Astrocyte (in vitro differentiated cells and primary cell): ENCODE data around the gene OPCML. TPM values are rescaled to one million over a fixed set of nuclear protein-coding genes. Genes with fewer than 3 reads are reported as not detected.

Experiments used
- DNase-seq: peaks from one replicate; pipeline ENCODE4 v3.0.0-alpha.2; 2010; ENCODE audit warnings: low read depth
- FAIRE-seq: peaks from 2 replicates; lab custom pipeline; 2011; peaks lifted over from hg19 to GRCh38; lab: Jason Lieb, UNC
- H2AFZ ChIP-seq: 2 replicates; pipeline ENCODE4 v1.6.0; 2012; ENCODE audit warnings: low read depth, low read length, inconsistent platforms
- H3K27ac ChIP-seq: 2 replicates; pipeline ENCODE4 v1.5.1; 2011; ENCODE audit warnings: low read depth, low read length, inconsistent platforms
- H3K27me3 ChIP-seq: 2 replicates; pipeline ENCODE4 v1.6.0; 2011; ENCODE audit warnings: low read length, inconsistent platforms; ENCODE audit not compliant: insufficient read depth
- H3K36me3 ChIP-seq: 2 replicates; pipeline ENCODE4 v1.5.1; 2011; ENCODE audit warnings: low read length, inconsistent platforms; ENCODE audit not compliant: insufficient read depth
- H3K4me1 ChIP-seq: 2 replicates; pipeline ENCODE4 v1.5.1; 2011; ENCODE audit warnings: low read length, inconsistent platforms; ENCODE audit not compliant: insufficient read depth
- H3K4me2 ChIP-seq: 2 replicates; pipeline ENCODE4 v1.6.0; 2012; ENCODE audit warnings: low read length, inconsistent platforms
- H3K4me3 ChIP-seq: 2 replicates; pipeline ENCODE4 v1.5.1; 2011; ENCODE audit warnings: low read depth, mild to moderate bottlenecking, low read length, inconsistent platforms; ENCODE audit not compliant: insufficient read depth
- H3K79me2 ChIP-seq: 2 replicates; pipeline ENCODE4 v1.6.0; 2012; ENCODE audit warnings: mild to moderate bottlenecking, low read length, inconsistent platforms; ENCODE audit not compliant: insufficient read depth
- H3K9ac ChIP-seq: 2 replicates; pipeline ENCODE4 v1.6.0; 2012; ENCODE audit warnings: mild to moderate bottlenecking, low read length, inconsistent platforms
- H3K9me3 ChIP-seq: 2 replicates; pipeline ENCODE4 v1.5.1; 2012; ENCODE audit warnings: low read depth, mild to moderate bottlenecking, low read length, inconsistent platforms; ENCODE audit not compliant: insufficient read depth
- H4K20me1 ChIP-seq: 2 replicates; pipeline ENCODE4 v1.6.0; 2012; ENCODE audit warnings: low read length, inconsistent platforms; ENCODE audit not compliant: insufficient read depth
- H3K27ac Mint-ChIP-seq: one replicate; pipeline ENCODE4 v1.8.0; 2021; ENCODE audit warnings: mild to moderate bottlenecking, mixed read lengths; ENCODE audit not compliant: unreplicated experiment
- H3K27me3 Mint-ChIP-seq: one replicate; pipeline ENCODE4 v1.8.0; 2021; ENCODE audit warnings: low read depth, mixed read lengths; ENCODE audit not compliant: unreplicated experiment
- H3K36me3 Mint-ChIP-seq: one replicate; pipeline ENCODE4 v1.8.0; 2021; ENCODE audit warnings: low read depth, mixed read lengths; ENCODE audit not compliant: unreplicated experiment
- H3K4me1 Mint-ChIP-seq: one replicate; pipeline ENCODE4 v1.8.0; 2021; ENCODE audit warnings: low read depth, mixed read lengths; ENCODE audit not compliant: unreplicated experiment
- H3K4me3 Mint-ChIP-seq: one replicate; pipeline ENCODE4 v1.8.0; 2021; ENCODE audit warnings: mild to moderate bottlenecking, moderate library complexity, mixed read lengths; ENCODE audit not compliant: unreplicated experiment
- H3K9me3 Mint-ChIP-seq: one replicate; pipeline ENCODE4 v1.8.0; 2021; ENCODE audit warnings: mild to moderate bottlenecking, mixed read lengths; ENCODE audit not compliant: unreplicated experiment
- EZH2 ChIP-seq: IDR thresholded peaks from 2 replicates; pipeline ENCODE4 v1.6.1; 2012; ENCODE audit warnings: mild to moderate bottlenecking, low read length, inconsistent platforms; ENCODE audit not compliant: insufficient read depth
- total RNA-seq: library from RNA; stranded (reverse); gene quantifications from 2 replicates; pipeline ENCODE4 v1.2.1, GENCODE V29; 2021
- TF ChIP-seq, protein P1 (sequence below): IDR thresholded peaks from 2 replicates; pipeline ENCODE4 v1.5.1; 2011; ENCODE audit warnings: low read depth, mild to moderate bottlenecking, inconsistent platforms, low read length, moderate library complexity; ENCODE audit not compliant: insufficient read depth

The OPCML gene
- total RNA-seq, 1 donor from 2014 or later, result 7.9 TPM

DNA sequence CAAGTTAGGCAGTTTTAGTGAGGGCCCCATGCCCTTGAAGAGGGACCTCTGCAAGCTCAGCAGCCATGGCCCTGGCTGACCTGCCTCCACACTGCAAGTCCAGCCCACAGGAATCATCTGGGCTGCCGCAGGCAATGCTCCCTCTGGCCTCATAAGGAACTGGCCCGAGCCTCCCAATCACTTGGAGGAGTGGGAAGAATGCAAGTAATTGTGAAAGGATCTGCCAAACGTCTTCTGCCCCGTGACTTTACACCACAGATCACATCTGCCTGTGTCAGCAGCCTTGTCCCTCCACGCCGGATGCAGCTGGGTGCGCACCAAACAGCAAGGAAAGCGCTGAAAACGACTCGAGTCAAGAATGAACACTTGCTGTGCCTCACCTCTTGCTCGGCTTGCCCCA, 23.8 kb downstream of the OPCML start:
- no peaks in the 10 kb centered on the region for H3K36me3 Mint-ChIP-seq
- no peak overlapping the region for H2AFZ ChIP-seq
- H3K27me3 Mint-ChIP-seq, result peaks cover 53% of the 10 kb centered on the region
- no peaks in the 10 kb centered on the region for H3K4me1 ChIP-seq
- DNase-seq (no peak), FAIRE-seq (no peak)
- no peak overlapping the region for H3K4me3 Mint-ChIP-seq
- no peak for TF ChIP-seq EZH2
- TF ChIP-seq, protein P1, sequence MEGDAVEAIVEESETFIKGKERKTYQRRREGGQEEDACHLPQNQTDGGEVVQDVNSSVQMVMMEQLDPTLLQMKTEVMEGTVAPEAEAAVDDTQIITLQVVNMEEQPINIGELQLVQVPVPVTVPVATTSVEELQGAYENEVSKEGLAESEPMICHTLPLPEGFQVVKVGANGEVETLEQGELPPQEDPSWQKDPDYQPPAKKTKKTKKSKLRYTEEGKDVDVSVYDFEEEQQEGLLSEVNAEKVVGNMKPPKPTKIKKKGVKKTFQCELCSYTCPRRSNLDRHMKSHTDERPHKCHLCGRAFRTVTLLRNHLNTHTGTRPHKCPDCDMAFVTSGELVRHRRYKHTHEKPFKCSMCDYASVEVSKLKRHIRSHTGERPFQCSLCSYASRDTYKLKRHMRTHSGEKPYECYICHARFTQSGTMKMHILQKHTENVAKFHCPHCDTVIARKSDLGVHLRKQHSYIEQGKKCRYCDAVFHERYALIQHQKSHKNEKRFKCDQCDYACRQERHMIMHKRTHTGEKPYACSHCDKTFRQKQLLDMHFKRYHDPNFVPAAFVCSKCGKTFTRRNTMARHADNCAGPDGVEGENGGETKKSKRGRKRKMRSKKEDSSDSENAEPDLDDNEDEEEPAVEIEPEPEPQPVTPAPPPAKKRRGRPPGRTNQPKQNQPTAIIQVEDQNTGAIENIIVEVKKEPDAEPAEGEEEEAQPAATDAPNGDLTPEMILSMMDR, result no peak
- no peak overlapping the region for H3K9ac ChIP-seq
- H3K27me3 ChIP-seq, result no peaks in the 10 kb centered on the region
- H3K27ac Mint-ChIP-seq, result no peak overlapping the region
- H3K79me2 ChIP-seq, result no peaks in the 10 kb centered on the region
- no peaks in the 10 kb centered on the region for H4K20me1 ChIP-seq
- H3K9me3 ChIP-seq, result no peaks in the 10 kb centered on the region
- no peak overlapping the region for H3K4me2 ChIP-seq
- H3K4me1 Mint-ChIP-seq, result no peaks in the 10 kb centered on the region
- no peak overlapping the region for H3K27ac ChIP-seq
- no peaks in the 10 kb centered on the region for H3K36me3 ChIP-seq
- no peak overlapping the region for H3K4me3 ChIP-seq
- peaks cover 4% of the 10 kb centered on the region for H3K9me3 Mint-ChIP-seq

DNA sequence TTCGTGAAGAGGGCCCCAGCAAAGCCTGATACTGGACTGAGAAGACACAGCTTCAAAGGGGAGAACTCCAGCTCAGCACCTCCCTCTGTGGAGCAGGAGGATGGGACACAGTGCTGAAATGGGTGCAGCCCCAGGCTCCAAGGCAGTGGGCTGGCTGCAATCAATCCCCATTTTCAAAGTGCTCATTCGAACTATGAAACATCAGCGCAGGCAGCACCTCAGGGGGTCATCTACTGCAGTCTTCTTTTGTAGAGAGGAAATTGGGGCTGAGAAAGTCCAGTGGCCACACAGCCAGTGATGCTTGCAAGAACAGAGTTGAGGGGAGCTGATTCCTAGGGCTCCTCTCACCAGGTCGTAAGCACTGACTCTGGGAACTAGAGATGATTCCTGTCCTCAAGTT, 25.1 kb downstream of the OPCML start:
- no peak for TF ChIP-seq EZH2
- TF ChIP-seq, protein P1, result no peak
- no peak for FAIRE-seq
- no peak overlapping the region for H3K4me2 ChIP-seq

DNA sequence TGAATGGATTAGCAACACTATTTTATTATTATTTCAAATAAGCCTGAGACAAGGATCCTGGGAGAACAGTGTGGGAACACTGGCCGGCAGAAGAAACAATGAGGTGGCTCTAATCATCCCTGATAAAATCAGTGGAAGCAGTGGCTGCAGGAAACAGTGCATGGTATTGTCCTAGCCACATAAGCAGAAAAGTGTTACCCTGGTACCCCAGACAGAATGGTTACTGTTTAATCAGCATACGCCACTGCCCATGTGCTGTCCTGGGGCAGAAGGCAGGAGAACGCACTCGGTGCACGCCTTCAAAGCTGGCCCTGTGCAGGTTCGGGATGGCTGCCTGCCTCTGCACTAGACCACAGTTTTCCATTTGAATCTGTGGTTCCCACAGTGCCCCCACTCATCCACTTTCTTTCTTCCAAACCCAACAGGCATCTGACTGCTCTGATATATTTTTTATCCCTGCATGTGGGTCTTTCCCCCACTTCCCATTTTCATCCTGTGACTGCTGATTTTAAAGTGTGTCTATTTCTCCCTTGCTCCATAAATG, 25.7 kb downstream of the OPCML start:
- Histone ChIP-seq H3K36me3 (no peaks in the 10 kb centered on the region), H3K4me2 (no peak overlapping the region), H3K9ac (no peak overlapping the region), H4K20me1 (no peaks in the 10 kb centered on the region), H3K27ac (no peak overlapping the region), H3K27me3 (no peaks in the 10 kb centered on the region), H3K79me2 (no peaks in the 10 kb centered on the region), H3K9me3 (no peaks in the 10 kb centered on the region), H3K4me1 (no peaks in the 10 kb centered on the region), H2AFZ (no peak overlapping the region), H3K4me3 (no peak overlapping the region)
- no peaks in the 10 kb centered on the region for H3K36me3 Mint-ChIP-seq
- FAIRE-seq (no peak), DNase-seq (no peak)
- TF ChIP-seq, protein P1, result no peak
- no peak for TF ChIP-seq EZH2
- peaks cover 2% of the 10 kb centered on the region for H3K9me3 Mint-ChIP-seq
- H3K27ac Mint-ChIP-seq, result no peak overlapping the region
- H3K4me1 Mint-ChIP-seq, result no peaks in the 10 kb centered on the region
- no peak overlapping the region for H3K4me3 Mint-ChIP-seq
- peaks cover 46% of the 10 kb centered on the region for H3K27me3 Mint-ChIP-seq

More for the DNA sequence above, 25.1 kb downstream of the OPCML start:
- Mint-ChIP-seq H3K4me3 (no peak overlapping the region), H3K4me1 (no peaks in the 10 kb centered on the region), H3K36me3 (no peaks in the 10 kb centered on the region), H3K27me3 (peaks cover 49% of the 10 kb centered on the region), H3K9me3 (peaks cover 2% of the 10 kb centered on the region), H3K27ac (no peak overlapping the region)
- H4K20me1 ChIP-seq, result no peaks in the 10 kb centered on the region
- no peaks in the 10 kb centered on the region for H3K9me3 ChIP-seq
- no peak overlapping the region for H3K4me3 ChIP-seq
- no peak overlapping the region for H3K27ac ChIP-seq
- no peak overlapping the region for H2AFZ ChIP-seq
- DNase-seq, result no peak
- H3K9ac ChIP-seq, result no peak overlapping the region
- H3K4me1 ChIP-seq, result no peaks in the 10 kb centered on the region
- H3K27me3 ChIP-seq, result no peaks in the 10 kb centered on the region
- no peaks in the 10 kb centered on the region for H3K79me2 ChIP-seq
- H3K36me3 ChIP-seq, result no peaks in the 10 kb centered on the region
